ENCODE data around the gene SERPINB1. TPM values are rescaled to one million over a fixed set of nuclear protein-coding genes. Genes with fewer than 3 reads are reported as not detected.
"Not testable (repeated sequence)": the region's sequence is repeated elsewhere in the genome, so short reads cannot be mapped to it uniquely, and the experiment has no call there.

The SERPINB1 gene
- total RNA-seq, 4 donors from 2014 or later: 284 to 1,204 (median 702) TPM

DNA sequence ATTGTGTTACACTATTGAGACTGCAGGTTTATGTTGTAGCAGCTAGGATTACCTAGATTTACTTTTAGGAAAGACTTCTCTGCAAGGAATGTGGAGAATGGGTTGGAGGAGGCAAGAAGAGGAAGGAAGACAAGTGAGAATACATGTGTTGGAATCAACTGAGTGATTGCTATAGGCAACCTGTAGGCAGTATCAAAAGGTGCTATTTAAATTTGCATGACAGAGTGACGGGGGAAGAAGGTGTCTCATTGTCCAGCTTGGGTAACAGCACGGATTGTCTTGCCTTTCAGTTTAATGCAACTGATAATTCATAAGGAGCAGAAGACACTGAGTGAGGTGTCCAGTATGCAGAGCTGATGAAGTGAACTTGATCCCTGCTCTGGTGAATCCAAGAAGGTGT is 42.0 kb upstream of the SERPINB1 start:
- no peaks in the 10 kb centered on the region for H3K27me3 ChIP-seq
- no peaks in the 10 kb centered on the region for H3K9me3 ChIP-seq
- peaks cover 0 to 2% (median 0%) of the 10 kb centered on the region in 3 donors for H3K4me1 ChIP-seq
- no peaks in the 10 kb centered on the region for H3K36me3 ChIP-seq
- intact Hi-C loops (cut with DNase I): no loop called here
- no peak for TF ChIP-seq POLR2A (IDR thresholded peaks at IDR 0.05)
- TF ChIP-seq, protein P1, sequence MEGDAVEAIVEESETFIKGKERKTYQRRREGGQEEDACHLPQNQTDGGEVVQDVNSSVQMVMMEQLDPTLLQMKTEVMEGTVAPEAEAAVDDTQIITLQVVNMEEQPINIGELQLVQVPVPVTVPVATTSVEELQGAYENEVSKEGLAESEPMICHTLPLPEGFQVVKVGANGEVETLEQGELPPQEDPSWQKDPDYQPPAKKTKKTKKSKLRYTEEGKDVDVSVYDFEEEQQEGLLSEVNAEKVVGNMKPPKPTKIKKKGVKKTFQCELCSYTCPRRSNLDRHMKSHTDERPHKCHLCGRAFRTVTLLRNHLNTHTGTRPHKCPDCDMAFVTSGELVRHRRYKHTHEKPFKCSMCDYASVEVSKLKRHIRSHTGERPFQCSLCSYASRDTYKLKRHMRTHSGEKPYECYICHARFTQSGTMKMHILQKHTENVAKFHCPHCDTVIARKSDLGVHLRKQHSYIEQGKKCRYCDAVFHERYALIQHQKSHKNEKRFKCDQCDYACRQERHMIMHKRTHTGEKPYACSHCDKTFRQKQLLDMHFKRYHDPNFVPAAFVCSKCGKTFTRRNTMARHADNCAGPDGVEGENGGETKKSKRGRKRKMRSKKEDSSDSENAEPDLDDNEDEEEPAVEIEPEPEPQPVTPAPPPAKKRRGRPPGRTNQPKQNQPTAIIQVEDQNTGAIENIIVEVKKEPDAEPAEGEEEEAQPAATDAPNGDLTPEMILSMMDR (IDR thresholded peaks at IDR 0.05): no peak
- DNase-seq: no peak
- WGBS, 2 donors: 84 to 93% methylated on average over 2 of the region's 2 CpGs
- no peak overlapping the region for H3K27ac ChIP-seq
- H3K4me3 ChIP-seq: no peak overlapping the region

DNA sequence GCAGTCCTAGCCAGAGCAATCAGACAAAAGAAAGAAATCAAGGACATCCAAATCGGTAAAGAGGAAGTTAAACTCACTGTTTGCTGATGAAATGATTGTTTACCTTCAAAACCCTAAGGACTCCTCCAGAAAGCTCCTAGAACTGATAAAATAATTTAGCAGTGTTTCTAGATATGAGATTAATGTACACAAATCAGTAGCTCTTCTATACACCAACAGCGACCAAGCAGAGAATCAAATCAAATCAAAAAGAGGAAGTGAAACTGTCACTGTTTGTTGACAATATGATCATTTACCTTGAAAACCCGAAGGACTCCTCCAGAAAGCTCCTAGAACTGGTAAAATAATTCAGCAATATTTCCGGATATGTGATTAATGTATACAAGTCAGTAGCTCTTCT is 39.8 kb upstream of the SERPINB1 start:
- Histone ChIP-seq H3K4me3 (no peak overlapping the region), H3K4me1 (peaks cover 8 to 24% (median 17%) of the 10 kb centered on the region in 3 donors), H3K27ac (peak overlapping the region in 1 of 4 donors; percentile 35), H3K27me3 (no peaks in the 10 kb centered on the region), H3K36me3 (no peaks in the 10 kb centered on the region), H3K9me3 (no peaks in the 10 kb centered on the region)
- intact Hi-C loops (cut with DNase I): no loop called here
- DNase-seq: no peak
- TF ChIP-seq, protein P1 (IDR thresholded peaks at IDR 0.05): no peak
- 39 to 60% methylated on average over 4 of the region's 4 CpGs for WGBS, 2 donors

DNA sequence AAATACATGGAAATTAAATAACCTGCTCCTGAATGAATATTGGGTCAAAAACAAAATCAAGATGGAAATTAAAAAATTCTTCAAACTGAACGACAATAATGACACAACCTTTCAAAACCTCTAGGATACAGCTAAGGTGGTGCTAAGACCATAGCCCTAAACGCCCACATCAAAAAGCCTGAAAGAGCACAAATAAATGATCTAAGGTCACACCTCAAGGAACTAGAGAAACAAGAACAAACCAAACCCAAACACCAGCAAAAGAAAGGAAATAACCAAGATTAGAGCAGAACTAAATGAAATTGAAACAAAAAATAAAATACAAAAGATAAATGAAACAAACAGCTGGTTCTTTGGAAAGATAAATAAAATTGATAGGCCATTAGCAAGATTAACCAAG is 38.5 kb upstream of the SERPINB1 start:
- H3K36me3 ChIP-seq; H3K9me3 ChIP-seq; DNase-seq; H3K27me3 ChIP-seq; H3K4me3 ChIP-seq; intact Hi-C loops (cut with DNase I); H3K27ac ChIP-seq: not testable (repeated sequence)
- peaks cover 16 to 37% (median 22%) of the 10 kb centered on the region in 3 donors for H3K4me1 ChIP-seq
- 39 to 65% methylated on average over 2 of the region's 2 CpGs for WGBS, 2 donors

DNA sequence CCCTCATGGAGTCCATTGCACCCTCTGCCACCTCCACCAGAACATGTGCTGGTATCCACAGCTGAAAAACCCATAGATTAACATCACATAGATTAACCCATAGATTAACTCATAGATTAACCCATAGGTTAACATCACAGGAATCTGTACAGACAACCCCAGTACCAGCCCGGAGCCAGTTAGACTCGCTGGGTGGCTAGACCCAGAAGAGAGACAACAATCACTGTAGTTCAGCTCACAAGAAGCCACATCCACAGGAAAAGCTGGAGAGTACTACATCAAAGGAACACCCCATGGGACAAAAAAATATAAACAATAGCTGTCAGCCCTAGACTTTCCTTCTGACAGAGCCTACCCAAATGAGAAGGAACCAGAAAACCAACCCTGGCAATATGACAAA is 36.3 kb upstream of the SERPINB1 start:
- H3K4me1 ChIP-seq: peaks cover 23 to 46% (median 30%) of the 10 kb centered on the region in 3 donors
- intact Hi-C loops (cut with DNase I): no loop called here
- no peaks in the 10 kb centered on the region for H3K36me3 ChIP-seq
- H3K4me3 ChIP-seq: no peak overlapping the region
- whole genome bisulfite sequencing, 2 donors: 43 to 59% methylated on average over 2 of the region's 2 CpGs
- no peak for DNase-seq
- H3K9me3 ChIP-seq: no peaks in the 10 kb centered on the region
- H3K27ac ChIP-seq: peak overlapping the region; percentile 84 to 95 (median 90)
- TF ChIP-seq POLR2A (IDR thresholded peaks at IDR 0.05): no peak
- TF ChIP-seq, protein P1 (IDR thresholded peaks at IDR 0.05): no peak
- no peaks in the 10 kb centered on the region for H3K27me3 ChIP-seq

DNA sequence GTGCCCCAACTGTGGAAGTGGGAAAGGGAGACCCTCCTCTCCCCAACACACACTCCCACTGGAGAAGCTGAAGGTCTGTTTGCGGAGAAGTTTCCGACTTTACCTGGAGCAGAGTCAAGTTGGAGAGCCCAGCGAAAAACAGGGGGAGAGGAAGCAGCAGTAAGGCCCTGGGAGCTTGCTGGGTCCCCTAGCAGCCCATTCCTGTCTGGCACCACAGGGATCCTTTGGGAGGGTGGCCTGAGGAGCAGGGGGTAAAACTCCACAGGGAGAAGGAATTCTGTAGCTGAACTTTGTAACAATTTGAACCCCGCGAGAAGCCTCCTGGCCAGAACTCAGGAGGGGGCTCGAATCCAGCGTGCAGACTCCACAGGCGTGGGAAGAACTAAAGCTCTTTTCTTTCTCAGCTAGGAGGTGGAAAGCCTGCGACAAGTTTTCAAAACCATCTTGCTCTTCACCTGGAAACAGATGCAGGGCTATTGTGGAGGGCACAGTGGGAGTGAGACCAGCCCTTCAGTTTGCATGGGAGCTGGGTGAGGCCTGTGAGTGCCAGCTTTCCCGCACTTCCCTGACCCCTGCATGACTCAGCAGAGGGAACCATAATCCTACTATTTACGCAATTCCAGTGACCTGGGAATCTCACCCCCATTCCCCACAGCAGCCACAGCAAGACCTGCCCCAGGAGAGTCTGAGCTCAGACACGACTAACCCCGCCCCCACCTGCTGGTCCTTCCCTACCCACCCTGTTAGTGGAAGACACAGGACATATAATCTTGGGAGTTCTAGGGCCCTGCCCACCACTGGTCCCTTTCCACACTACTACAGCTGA is 35.6 kb upstream of the SERPINB1 start:
- Histone ChIP-seq H3K9me3 (no peaks in the 10 kb centered on the region), H3K27ac (peak overlapping the region; percentile 84 to 95 (median 90)), H3K4me1 (peaks cover 23 to 46% (median 30%) of the 10 kb centered on the region in 3 donors), H3K27me3 (no peaks in the 10 kb centered on the region), H3K4me3 (peak overlapping the region in 3 of 4 donors; percentile 57 to 68 (median 61)), H3K36me3 (no peaks in the 10 kb centered on the region)
- DNase-seq: no peak
- intact Hi-C loops (cut with DNase I): no loop called here
- TF ChIP-seq, protein P1 (IDR thresholded peaks at IDR 0.05): no peak
- no peak for TF ChIP-seq POLR2A (IDR thresholded peaks at IDR 0.05)
- WGBS, 2 donors: 70 to 77% methylated on average over 10 to 12 of the region's 13 CpGs

Data from esophagus squamous epithelium (tissue), 5 donors.